H1 (cell line): ENCODE measurements around the gene PRDM10. TPM values are rescaled to one million over a fixed set of nuclear protein-coding genes. Genes with fewer than 3 reads are reported as not detected.

ENCODE experiments used
- CTCF ChIA-PET: fragments of 300-600 bp; sonication (Branson Sonifier 250); formaldehyde crosslinking; loops from one replicate; lab custom pipeline; 2021; ENCODE audit not compliant: partially characterized antibody; lab: Charles Lee
- POLR2A ChIA-PET: fragments of 300-600 bp; sonication (Branson Sonifier 250); formaldehyde crosslinking; loops from one replicate; lab custom pipeline; 2021; ENCODE audit warnings: inconsistent platforms; ENCODE audit not compliant: partially characterized antibody; lab: Charles Lee
- DNase-seq, 2 experiments: peaks; one replicate each; pipeline versions ENCODE4 v3.0.0 to v3.0.0-alpha.2; 2010 to 2022; ENCODE audit warnings: low spot score in 2 of 2, low read depth in 1 of 2, mixed read lengths in 1 of 2
- FAIRE-seq: peaks from 2 replicates; lab custom pipeline; 2011; peaks lifted over from hg19 to GRCh38; lab: Jason Lieb, UNC
- H2AFZ ChIP-seq: 2 replicates; pipeline ENCODE4 v1.8.1; 2012; ENCODE audit warnings: low read length, inconsistent platforms
- H2AK5ac ChIP-seq: 2 replicates; pipeline ENCODE4 v1.6.1; 2013; ENCODE audit warnings: low read depth, low read length
- H2BK120ac ChIP-seq: replicated peaks from 2 replicates; pipeline ENCODE3; 2013; ENCODE audit warnings: low read depth, low read length, inconsistent platforms
- H2BK12ac ChIP-seq: 2 replicates; pipeline ENCODE4 v1.6.1; 2013; ENCODE audit warnings: low read depth, low read length
- H2BK15ac ChIP-seq: 2 replicates; pipeline ENCODE4 v1.6.1; 2013; ENCODE audit warnings: low read length
- H2BK20ac ChIP-seq: 2 replicates; pipeline ENCODE4 v1.6.1; 2013; ENCODE audit warnings: low read length
- H2BK5ac ChIP-seq: 2 replicates; pipeline ENCODE4 v1.6.1; 2013; ENCODE audit warnings: low read depth, low read length
- H3K14ac ChIP-seq: 2 replicates; pipeline ENCODE4 v1.6.1; 2013; ENCODE audit warnings: inconsistent platforms; ENCODE audit not compliant: insufficient read length
- H3K18ac ChIP-seq: 2 replicates; pipeline ENCODE4 v1.6.1; 2013; ENCODE audit warnings: low read length; ENCODE audit errors: extremely low read depth
- H3K23ac ChIP-seq: 2 replicates; pipeline ENCODE4 v1.6.1; 2013; ENCODE audit warnings: inconsistent platforms; ENCODE audit not compliant: insufficient read length
- H3K23me2 ChIP-seq: 2 replicates; pipeline ENCODE4 v1.6.1; 2013; ENCODE audit warnings: low read depth, low read length
- H3K27ac ChIP-seq: 2 replicates; pipeline ENCODE4 v1.6.1; 2011; ENCODE audit warnings: low read depth, low read length, inconsistent platforms
- H3K27me3 ChIP-seq, 4 experiments: replicated peaks in 1 of 4; 1 replicate in 1 of 4; 2 replicates in 3 of 4; pipeline versions ENCODE4 v1.6.1 to v1.8.1; 2011 to 2013; ENCODE audit warnings: low read length in 3 of 4, mild to moderate bottlenecking in 3 of 4, inconsistent platforms in 2 of 4, mixed read lengths in 2 of 4, moderate library complexity in 1 of 4; ENCODE audit not compliant: control insufficient read depth in 3 of 4, insufficient read depth in 3 of 4; ENCODE audit errors: extremely low read depth in 1 of 4
- H3K36me3 ChIP-seq, 4 experiments: 2 replicates each; pipeline versions ENCODE4 v1.6.1 to v1.8.1; 2011 to 2013; ENCODE audit warnings: mild to moderate bottlenecking in 4 of 4, low read length in 3 of 4, moderate library complexity in 2 of 4, control low read depth in 1 of 4, inconsistent platforms in 1 of 4; ENCODE audit not compliant: insufficient read depth in 4 of 4, control insufficient read depth in 2 of 4
- H3K4ac ChIP-seq: replicated peaks from 2 replicates; pipeline ENCODE3; 2013; ENCODE audit warnings: low read length, low read depth, mixed read lengths, inconsistent platforms; ENCODE audit not compliant: insufficient read length
- H3K4me1 ChIP-seq, 4 experiments: replicated peaks in 1 of 4; 1 replicate in 1 of 4; 2 replicates in 3 of 4; pipeline versions ENCODE4 v1.6.1 to v1.8.1; 2011 to 2013; ENCODE audit warnings: low read length in 3 of 4, inconsistent platforms in 2 of 4, mixed read lengths in 1 of 4; ENCODE audit not compliant: insufficient read depth in 4 of 4, control insufficient read depth in 3 of 4
- H3K4me2 ChIP-seq, 2 experiments: 2 replicates each; pipeline versions ENCODE4 v1.6.1 to v1.8.1; 2011 to 2013; ENCODE audit warnings: low read depth in 2 of 2, low read length in 2 of 2, control low read depth in 1 of 2, inconsistent platforms in 1 of 2, mild to moderate bottlenecking in 1 of 2; ENCODE audit not compliant: insufficient read depth in 1 of 2
- H3K4me3 ChIP-seq, 4 experiments: fragments of 200-600, 300-600 bp in 1 of 4; sonication (generic), shearing (Covaris generic), sonication (Bioruptor Twin) in 1 of 4; 2 replicates each; pipeline versions ENCODE4 v1.5.1 to v1.8.1; 2011 to 2016; ENCODE audit warnings: low read length in 4 of 4, low read depth in 3 of 4, control low read depth in 2 of 4, inconsistent platforms in 2 of 4, mild to moderate bottlenecking in 2 of 4, mixed read lengths in 1 of 4, moderate library complexity in 1 of 4; ENCODE audit not compliant: insufficient read depth in 2 of 4; ENCODE audit errors: extremely low read depth in 1 of 4
- H3K56ac ChIP-seq: replicated peaks from 2 replicates; pipeline ENCODE3; 2013; ENCODE audit warnings: low read depth, mild to moderate bottlenecking, mixed read lengths, low read length, inconsistent platforms; ENCODE audit not compliant: insufficient read length
- H3K79me1 ChIP-seq: 2 replicates; pipeline ENCODE4 v1.6.1; 2013; ENCODE audit warnings: low read depth, low read length, control low read depth
- H3K79me2 ChIP-seq, 2 experiments: 2 replicates each; pipeline versions ENCODE4 v1.6.1 to v1.8.1; 2012 to 2013; ENCODE audit warnings: low read length in 2 of 2, mild to moderate bottlenecking in 2 of 2, inconsistent platforms in 1 of 2; ENCODE audit not compliant: insufficient read depth in 2 of 2, control insufficient read depth in 1 of 2
- H3K9ac ChIP-seq, 4 experiments: replicated peaks in 1 of 4; 1 replicate in 1 of 4; 2 replicates in 3 of 4; pipeline versions ENCODE4 v1.6.1 to v1.8.1; 2011 to 2013; ENCODE audit warnings: low read depth in 3 of 4, low read length in 3 of 4, control low read depth in 2 of 4, mild to moderate bottlenecking in 2 of 4, moderate library complexity in 2 of 4, inconsistent platforms in 1 of 4; ENCODE audit errors: extremely low read depth in 1 of 4
- H3K9me3 ChIP-seq, 2 experiments: 2 replicates each; pipeline versions ENCODE4 v1.6.1 to v1.8.1; 2012 to 2013; ENCODE audit warnings: mild to moderate bottlenecking in 2 of 2, moderate library complexity in 2 of 2, control low read depth in 1 of 2, inconsistent platforms in 1 of 2, low read depth in 1 of 2, low read length in 1 of 2, mixed read lengths in 1 of 2; ENCODE audit not compliant: insufficient read depth in 2 of 2
- H4K20me1 ChIP-seq, 2 experiments: replicated peaks in 1 of 2; 2 replicates each; pipeline versions ENCODE3 to v1.8.1; 2011 to 2013; ENCODE audit warnings: inconsistent platforms in 2 of 2, low read length in 2 of 2, mild to moderate bottlenecking in 1 of 2; ENCODE audit not compliant: insufficient read depth in 2 of 2, control insufficient read depth in 1 of 2
- H4K5ac ChIP-seq: 2 replicates; pipeline ENCODE4 v1.6.1; 2013; ENCODE audit warnings: low read length, low read depth, mixed read lengths, inconsistent platforms; ENCODE audit not compliant: insufficient read length
- H4K8ac ChIP-seq: 2 replicates; pipeline ENCODE4 v1.8.0; 2013; ENCODE audit warnings: mild to moderate bottlenecking, moderate library complexity, low read length, inconsistent platforms; ENCODE audit not compliant: insufficient read depth; ENCODE audit errors: extremely low read depth
- H4K91ac ChIP-seq: replicated peaks from 2 replicates; pipeline ENCODE3; 2013; ENCODE audit warnings: low read length, mixed read lengths, inconsistent platforms; ENCODE audit not compliant: insufficient read length
- POU5F1 ChIP-seq: IDR thresholded peaks from 2 replicates; pipeline ENCODE4 v1.6.1; 2011; ENCODE audit warnings: low read depth, mild to moderate bottlenecking, low read length, moderate library complexity
- SP4 ChIP-seq: IDR thresholded peaks from 2 replicates; pipeline ENCODE4 v1.6.1; 2012; ENCODE audit warnings: low read length, inconsistent platforms
- polyA plus RNA-seq, 7 experiments: library from polyadenylated mRNA; depleted of rRNA in 3 of 7; stranded (reverse) in 5 of 7; unstranded in 2 of 7; fragments of >200 nt in 5 of 7; fragments of 200-250 nt in 2 of 7; gene quantifications; 1 replicate in 5 of 7; 2 replicates in 1 of 7; 4 replicates in 1 of 7; pipeline versions ENCODE4 v1.2.1 to v1.2.3, GENCODE V29; 2011 to 2013; ENCODE audit warnings: missing spikeins in 2 of 7, mixed read lengths in 2 of 7
- total RNA-seq: library from RNA; stranded (reverse); fragmentation: NEBNext Ultra II Directional; extraction: Animal tissue kit (Norgen Biotek cat#: 25700); gene quantifications from 2 replicates; pipeline ENCODE4 v1.2.1, GENCODE V29; 2021

The PRDM10 gene
- total and polyA plus RNA-seq, 2 of the 8 experiments (the other 6 are each of a cell fraction or from before 2014, with no cell fraction given) = 15.5 to 19.2 TPM

DNA sequence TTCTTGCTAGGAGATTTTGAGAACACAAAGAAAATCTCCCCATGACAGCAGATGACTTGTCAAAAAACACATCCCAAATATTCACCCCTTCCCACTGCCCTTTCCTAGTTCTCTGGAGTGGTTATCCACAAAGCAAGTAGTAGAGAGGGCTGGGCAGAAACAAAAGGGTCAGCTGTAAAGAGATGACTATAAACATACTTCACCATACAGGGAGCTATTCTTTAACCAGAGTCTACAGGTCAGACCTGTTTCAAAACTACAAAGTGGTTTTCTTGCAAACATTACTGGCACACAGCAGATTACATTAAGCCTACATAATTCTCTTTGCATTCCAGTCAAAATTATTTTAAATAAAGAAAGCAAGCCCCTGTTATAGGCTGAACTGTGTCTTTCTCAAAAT lies 59.6 kb downstream of the PRDM10 start:
- Histone ChIP-seq H3K4me2 (no peak overlapping the region), H3K14ac (no peak overlapping the region), H3K79me2 (no peaks in the 10 kb centered on the region), H3K9me3 (no peaks in the 10 kb centered on the region), H3K23ac (no peak overlapping the region), H3K4ac (no peak overlapping the region), H3K56ac (no peak overlapping the region), H4K20me1 (peaks cover 0 to 1% of the 10 kb centered on the region in 2 experiments), H2BK15ac (no peak overlapping the region), H3K79me1 (no peaks in the 10 kb centered on the region), H4K91ac (no peak overlapping the region), H3K4me1 (peaks cover 0 to 5% (median 2%) of the 10 kb centered on the region in 4 experiments; a peak in 4 of 7 replicates), H2AK5ac (no peak overlapping the region), H4K8ac (no peak overlapping the region), H2BK20ac (no peak overlapping the region), H3K4me3 (no peak overlapping the region), H3K36me3 (peaks cover 0 to 11% (median 5%) of the 10 kb centered on the region in 4 experiments; a peak in 4 of 8 replicates), H4K5ac (no peak overlapping the region), H3K27ac (no peak overlapping the region), H2BK120ac (no peak overlapping the region), H3K27me3 (no peaks in the 10 kb centered on the region), H3K23me2 (no peaks in the 10 kb centered on the region), H2BK5ac (no peak overlapping the region), H3K9ac (no peak overlapping the region), H2BK12ac (no peak overlapping the region), H3K18ac (no peak overlapping the region), H2AFZ (no peak overlapping the region)
- POLR2A ChIA-PET = no interaction called here
- TF ChIP-seq SP4 = no peak
- TF ChIP-seq POU5F1 = no peak
- no peak for DNase-seq
- no peak for FAIRE-seq
- CTCF ChIA-PET = interaction anchor here (0.6 to 1.4 kb wide), 4 partner anchors 9 to 189 kb away, joined by 3 to 4 read pairs (median 4); no protein-coding TSS in a partner anchor
